ENCODE data around the gene GRIA1.

- TF ChIP-seq CTCF (IDR thresholded peaks at IDR 0.05): no peak
- TF ChIP-seq FOXP1 (CRISPR knock-in tag; IDR thresholded peaks at IDR 0.05; ENCODE audit: borderline replicate concordance): no peak
- no peak for TF ChIP-seq PRDM15 (CRISPR knock-in tag; IDR thresholded peaks at IDR 0.05)
- TF ChIP-seq E2F5 (CRISPR knock-in tag; IDR thresholded peaks at IDR 0.05): no peak
- no peak for TF ChIP-seq ZNF671 (CRISPR knock-in tag; IDR thresholded peaks at IDR 0.05)
- TF ChIP-seq ZNF121 (CRISPR knock-in tag; IDR thresholded peaks at IDR 0.05): no peak
- no peak for TF ChIP-seq ATF3 (CRISPR knock-in tag; conservative IDR thresholded peaks at IDR 0.05)
- TF ChIP-seq USF2 (CRISPR knock-in tag; IDR thresholded peaks at IDR 0.05): peak; percentile 58; the same call in 1 of the 2 replicates
- TF ChIP-seq NR3C1 (CRISPR knock-in tag; conservative IDR thresholded peaks at IDR 0.05; ENCODE audit: low read depth): no peak
- no peak for TF ChIP-seq NR1H2 (CRISPR knock-in tag; IDR thresholded peaks at IDR 0.05)
- no peak for TF ChIP-seq JAZF1 (CRISPR knock-in tag; IDR thresholded peaks at IDR 0.05)
Measured at GRCh38 chr5:153551537-153552079, 61.1 kb downstream of the GRIA1 start.

Data from WTC11 (cell line).